ENCODE data around the gene PAPSS2. TPM values are rescaled to one million over a fixed set of nuclear protein-coding genes. Genes with fewer than 3 reads are reported as not detected.
"Not testable (repeated sequence)": the region's sequence is repeated elsewhere in the genome, so short reads cannot be mapped to it uniquely, and the experiment has no call there.

The PAPSS2 gene
- total RNA-seq, 1 donor, result 1.7 TPM

DNA sequence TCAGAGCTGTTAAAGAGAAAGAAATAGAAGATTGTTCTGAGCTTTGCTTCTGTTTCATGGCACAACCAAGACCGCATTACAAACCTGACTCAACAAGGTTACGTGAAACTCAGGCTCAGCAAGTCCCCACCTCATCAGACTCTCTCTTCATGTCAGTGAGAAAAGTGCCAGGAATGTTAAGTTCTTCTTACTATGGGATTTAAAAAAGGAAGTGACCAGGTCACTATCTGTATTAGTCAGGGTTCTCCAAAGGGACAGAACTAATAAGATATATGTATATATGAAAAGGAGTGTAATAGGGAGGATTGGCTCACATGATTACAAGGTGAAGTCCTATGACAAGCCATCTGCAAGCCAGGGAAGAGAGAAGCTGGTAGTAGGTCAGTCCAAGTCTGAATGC, 25.4 kb upstream of the PAPSS2 start:
- H3K4me3 ChIP-seq (ENCODE audit: low read length), result no peak overlapping the region
- H3K9me3 ChIP-seq (ENCODE audit: low read depth, low read length), result no peaks in the 10 kb centered on the region
- no peaks in the 10 kb centered on the region for H3K27me3 ChIP-seq (ENCODE audit: insufficient read depth, low read length)
- H3K4me1 ChIP-seq (ENCODE audit: insufficient read depth, low read length), result peaks cover 9% of the 10 kb centered on the region

DNA sequence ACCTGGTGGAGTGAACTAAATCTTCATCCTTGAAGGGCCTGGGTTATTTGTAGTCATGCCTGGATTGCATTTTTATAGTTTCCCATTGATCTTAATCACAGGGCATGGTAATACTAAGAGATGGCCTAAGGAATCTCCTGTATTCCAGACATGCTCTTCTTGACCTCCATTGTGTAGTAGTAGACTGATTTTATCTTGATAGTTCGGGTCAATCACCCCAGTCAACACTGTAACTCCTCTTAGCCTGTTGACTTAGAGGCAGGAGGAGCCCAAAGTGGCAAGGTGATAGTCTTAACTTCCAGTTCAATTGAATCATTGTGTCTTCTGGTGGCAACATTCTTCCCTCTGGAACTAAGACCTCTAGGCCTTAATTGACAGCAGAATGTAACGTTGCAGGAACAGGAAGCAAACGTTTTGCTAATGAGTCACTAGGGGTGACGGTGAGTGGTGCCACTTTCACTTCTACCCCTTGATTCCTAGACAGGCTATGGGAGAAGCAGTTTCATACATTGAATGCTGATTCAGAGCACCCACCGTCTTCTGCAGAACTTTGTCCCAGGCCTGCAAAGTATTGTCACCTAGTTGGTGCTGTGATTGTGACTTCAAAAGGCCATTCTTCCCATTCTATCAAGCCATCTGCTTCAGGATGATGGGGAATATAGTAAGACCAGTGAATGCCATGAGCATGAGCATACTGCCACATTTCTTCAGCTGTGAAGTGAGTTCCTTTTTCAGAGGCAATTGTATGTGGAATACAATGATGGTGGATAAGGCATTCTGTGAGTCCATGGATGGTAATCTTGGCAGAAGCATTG, 24.0 kb upstream of the PAPSS2 start:
- Histone ChIP-seq H3K9me3 (ENCODE audit: low read depth, low read length) (no peaks in the 10 kb centered on the region), H3K4me1 (ENCODE audit: insufficient read depth, low read length) (peaks cover 9% of the 10 kb centered on the region), H3K27me3 (ENCODE audit: insufficient read depth, low read length) (no peaks in the 10 kb centered on the region), H3K4me3 (ENCODE audit: low read length) (no peak overlapping the region)

DNA sequence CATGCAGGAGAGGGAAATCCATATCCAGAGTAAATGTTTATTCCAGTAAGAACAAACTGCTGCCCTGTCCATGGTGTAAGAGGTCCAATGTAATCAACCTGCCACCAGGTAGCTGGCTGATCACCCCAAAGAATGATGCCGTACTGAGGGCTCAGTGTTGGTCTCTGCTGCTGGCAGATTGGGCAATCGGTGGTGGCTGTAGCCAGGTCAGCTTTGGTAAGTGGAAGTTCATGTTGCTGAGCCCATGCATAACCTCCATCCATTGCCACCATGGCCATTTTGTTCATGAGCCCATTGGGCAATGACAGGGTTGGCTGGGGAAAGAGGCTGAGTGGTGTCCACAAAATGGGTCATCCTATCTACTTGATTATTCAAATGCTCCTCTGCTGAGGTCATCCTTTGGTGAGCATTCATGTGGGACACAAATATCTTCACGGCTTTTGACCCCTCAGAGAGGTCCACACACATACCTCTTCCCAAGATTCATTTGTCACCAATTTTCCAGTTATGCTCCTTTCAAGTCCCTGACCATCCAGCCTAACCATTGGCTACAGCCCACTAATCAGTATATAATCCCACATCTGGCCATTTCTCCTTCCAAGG, 23.3 kb upstream of the PAPSS2 start:
- Histone ChIP-seq H3K4me1 (ENCODE audit: insufficient read depth, low read length) (peaks cover 9% of the 10 kb centered on the region), H3K4me3 (ENCODE audit: low read length) (no peak overlapping the region), H3K27me3 (ENCODE audit: insufficient read depth, low read length) (no peaks in the 10 kb centered on the region), H3K9me3 (ENCODE audit: low read depth, low read length) (no peaks in the 10 kb centered on the region)

DNA sequence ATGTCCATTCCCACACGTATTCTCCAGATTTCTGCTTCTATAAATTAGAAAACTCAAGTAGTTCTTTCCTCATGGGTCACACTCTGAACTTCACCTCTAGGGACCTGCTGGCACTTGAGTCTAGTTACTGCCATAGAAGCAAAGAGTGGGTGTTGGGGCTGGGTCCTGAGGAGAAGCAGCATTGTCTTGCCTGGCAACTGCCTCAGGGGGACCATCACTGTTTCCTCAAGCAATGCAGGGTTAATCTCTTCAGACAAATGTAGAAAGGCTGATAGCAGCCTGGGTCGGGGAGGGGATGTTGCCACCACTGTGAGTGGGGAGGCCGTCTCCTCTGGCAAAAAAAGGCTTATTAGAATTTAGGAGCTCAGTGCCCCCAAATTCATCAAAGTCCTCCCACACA, 20.2 kb upstream of the PAPSS2 start:
- Histone ChIP-seq H3K27me3 (ENCODE audit: insufficient read depth, low read length) (no peaks in the 10 kb centered on the region), H3K9me3 (ENCODE audit: low read depth, low read length) (no peaks in the 10 kb centered on the region), H3K4me1 (ENCODE audit: insufficient read depth, low read length) (peaks cover 9% of the 10 kb centered on the region), H3K4me3 (ENCODE audit: low read length) (no peak overlapping the region)

DNA sequence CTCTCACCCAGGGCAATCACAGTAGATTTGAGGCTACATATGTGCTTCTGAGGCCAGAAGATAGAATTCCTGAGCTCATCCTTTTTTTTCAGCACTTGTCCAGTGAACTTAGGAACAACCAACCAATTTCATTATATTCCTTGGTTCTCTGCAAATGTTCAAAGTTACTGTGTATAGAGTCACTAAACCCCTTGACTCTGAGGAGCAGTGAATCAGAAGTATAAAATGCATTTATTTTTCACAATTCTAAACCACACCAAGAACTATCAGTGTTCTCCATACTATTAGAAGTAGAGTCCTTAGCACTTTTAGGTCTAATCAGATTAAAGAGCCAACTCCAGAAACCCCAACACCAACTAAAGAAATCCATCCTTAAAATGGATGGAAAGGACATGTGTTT, 19.6 kb upstream of the PAPSS2 start:
- Histone ChIP-seq H3K27me3 (ENCODE audit: insufficient read depth, low read length) (no peaks in the 10 kb centered on the region), H3K4me3 (ENCODE audit: low read length) (no peak overlapping the region), H3K4me1 (ENCODE audit: insufficient read depth, low read length) (peaks cover 9% of the 10 kb centered on the region), H3K9me3 (ENCODE audit: low read depth, low read length) (no peaks in the 10 kb centered on the region)

DNA sequence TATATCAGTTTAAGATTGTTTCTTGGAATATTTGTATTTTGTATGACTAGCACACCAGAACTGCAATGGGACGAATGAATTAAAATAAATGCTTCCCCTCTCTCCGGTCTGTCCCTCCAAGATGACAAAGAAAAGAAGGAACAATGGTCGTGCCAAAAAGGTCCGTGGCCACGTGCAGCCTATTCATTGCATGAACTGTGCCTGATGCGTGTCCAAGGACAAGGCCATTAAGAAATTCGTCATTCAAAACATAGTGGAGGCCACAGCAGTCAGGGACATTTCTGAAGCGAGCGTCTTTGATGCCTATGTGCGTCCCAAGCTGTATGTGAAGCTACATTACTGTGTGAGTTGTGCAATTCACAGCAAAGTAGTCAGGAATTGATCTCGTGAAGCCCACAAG, 17.2 kb upstream of the PAPSS2 start:
- no peak overlapping the region for H3K4me3 ChIP-seq (ENCODE audit: low read length)
- H3K4me1 ChIP-seq (ENCODE audit: insufficient read depth, low read length), result no peaks in the 10 kb centered on the region
- no peaks in the 10 kb centered on the region for H3K9me3 ChIP-seq (ENCODE audit: low read depth, low read length)
- H3K27me3 ChIP-seq (ENCODE audit: insufficient read depth, low read length), result no peaks in the 10 kb centered on the region

DNA sequence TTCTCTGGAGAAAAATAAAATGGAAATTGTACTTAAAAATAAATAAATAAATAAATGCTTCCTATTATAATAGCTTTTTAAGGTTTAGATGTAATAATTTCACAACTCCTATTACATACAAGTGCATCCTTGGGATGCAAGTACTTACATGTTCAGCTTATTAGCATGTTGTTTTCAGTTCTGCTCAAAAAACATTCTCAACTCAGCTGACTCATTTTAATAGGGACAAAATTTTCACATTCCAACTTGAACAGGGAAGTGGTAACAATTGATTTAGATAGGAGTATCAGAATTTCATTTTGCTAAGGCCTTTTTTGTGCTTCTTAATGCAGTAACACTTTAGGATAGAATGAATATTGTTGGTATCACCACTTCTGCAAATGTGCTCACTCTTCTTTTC, 16.7 kb upstream of the PAPSS2 start:
- H3K27me3 ChIP-seq (ENCODE audit: insufficient read depth, low read length), result no peaks in the 10 kb centered on the region
- no peak overlapping the region for H3K4me3 ChIP-seq (ENCODE audit: low read length)

DNA sequence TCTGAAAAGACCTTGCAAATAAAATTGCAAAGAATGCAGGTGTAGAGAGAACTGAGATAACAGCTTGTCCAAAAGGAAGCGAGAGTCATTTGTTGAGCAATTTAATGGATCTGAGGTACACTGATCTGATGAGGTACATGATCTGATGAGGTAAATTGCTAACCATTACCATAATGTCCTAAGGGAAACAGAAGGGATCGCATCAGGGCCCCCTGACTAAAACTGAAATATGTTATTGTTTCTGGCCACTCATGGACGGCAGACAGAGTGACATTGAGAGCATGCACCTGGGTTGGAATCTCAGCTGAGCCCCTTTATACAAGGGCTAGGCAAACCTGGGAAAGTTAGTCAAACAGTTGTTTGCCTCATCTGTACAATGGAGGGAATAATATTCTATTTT, 15.8 kb upstream of the PAPSS2 start:
- Histone ChIP-seq H3K27me3 (ENCODE audit: insufficient read depth, low read length) (no peaks in the 10 kb centered on the region), H3K4me3 (ENCODE audit: low read length) (no peak overlapping the region), H3K9me3 (ENCODE audit: low read depth, low read length) (no peaks in the 10 kb centered on the region), H3K4me1 (ENCODE audit: insufficient read depth, low read length) (no peaks in the 10 kb centered on the region)

More for the DNA sequence above, 16.7 kb upstream of the PAPSS2 start:
- Histone ChIP-seq H3K9me3 (ENCODE audit: low read depth, low read length) (no peaks in the 10 kb centered on the region), H3K4me1 (ENCODE audit: insufficient read depth, low read length) (no peaks in the 10 kb centered on the region)

DNA sequence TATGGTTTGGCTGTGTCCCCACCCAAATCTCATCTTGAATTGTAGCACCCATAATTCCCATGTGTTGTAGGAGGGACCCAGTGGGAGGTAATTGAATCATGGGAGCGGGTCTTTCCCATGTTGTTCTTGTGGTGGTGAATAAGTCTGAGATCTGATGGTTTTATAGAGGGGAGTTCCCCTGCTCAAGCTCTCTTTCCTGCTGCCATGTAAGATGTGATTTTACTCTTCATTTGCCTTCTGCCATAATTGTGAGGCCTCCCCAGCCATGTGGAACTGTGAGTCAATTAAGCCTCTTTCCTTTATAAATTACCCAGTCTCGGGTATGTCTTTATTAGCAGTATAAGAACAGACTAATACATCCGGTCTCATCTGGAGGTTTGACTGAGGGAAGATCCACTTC, 15.2 kb upstream of the PAPSS2 start:
- not testable (repeated sequence) for H3K9me3 ChIP-seq (ENCODE audit: low read depth, low read length); H3K4me1 ChIP-seq (ENCODE audit: insufficient read depth, low read length); H3K27me3 ChIP-seq (ENCODE audit: insufficient read depth, low read length); H3K4me3 ChIP-seq (ENCODE audit: low read length)

DNA sequence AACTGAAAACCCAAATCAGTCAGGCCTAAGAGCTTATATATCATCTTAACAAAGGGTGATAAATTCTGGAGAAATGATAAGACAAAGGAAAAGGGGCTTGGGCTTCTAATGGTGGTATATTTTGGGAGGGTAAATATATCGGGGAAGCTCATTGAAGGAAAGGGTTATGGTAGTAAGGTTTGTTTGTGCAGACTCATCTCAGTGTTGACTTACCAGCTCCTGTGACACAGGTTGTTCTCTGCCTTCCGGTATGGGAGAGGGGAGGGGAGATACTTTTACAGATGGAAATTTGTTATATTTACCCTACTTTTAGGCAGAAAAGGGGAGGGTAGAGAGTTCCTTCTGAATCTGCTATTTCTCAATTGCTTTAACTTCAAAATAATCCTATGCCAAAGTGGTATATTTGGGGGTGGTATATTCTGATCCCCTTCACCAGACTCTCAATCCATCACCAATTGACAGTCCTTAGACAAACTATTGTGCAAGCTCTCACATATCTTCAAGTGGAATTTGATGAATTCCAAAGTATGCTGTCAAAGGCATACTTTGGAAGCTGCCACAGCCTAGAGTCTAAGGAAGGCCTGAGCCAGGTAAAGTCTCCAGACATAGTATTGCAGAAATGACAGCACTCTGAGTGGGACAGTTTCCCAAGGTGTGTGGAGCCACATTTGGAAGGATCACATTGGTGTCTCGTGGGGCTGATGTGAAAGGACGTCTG, 13.3 kb upstream of the PAPSS2 start:
- H3K4me3 ChIP-seq (ENCODE audit: low read length), result no peak overlapping the region

DNA sequence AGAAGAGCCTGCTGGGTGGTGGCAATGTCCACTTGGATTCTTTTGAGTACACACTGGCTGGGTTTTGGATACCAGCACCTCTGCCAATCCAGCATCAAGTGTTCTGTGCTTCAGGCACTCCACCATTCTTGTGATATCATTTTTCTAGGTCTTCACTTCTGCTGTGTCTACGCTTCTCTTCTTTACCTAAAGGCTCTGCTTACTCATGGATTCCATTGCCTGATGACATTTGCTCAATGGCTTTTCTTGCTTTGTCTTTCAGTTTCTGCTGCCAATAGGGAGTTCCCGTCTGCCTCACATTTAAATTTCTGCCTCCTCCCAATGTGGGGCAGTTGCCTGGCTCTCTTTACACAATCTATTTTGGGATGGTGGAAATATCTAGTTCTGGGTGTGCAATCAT, 12.7 kb upstream of the PAPSS2 start:
- Histone ChIP-seq H3K4me3 (ENCODE audit: low read length) (no peak overlapping the region), H3K4me1 (ENCODE audit: insufficient read depth, low read length) (no peaks in the 10 kb centered on the region), H3K9me3 (ENCODE audit: low read depth, low read length) (no peaks in the 10 kb centered on the region), H3K27me3 (ENCODE audit: insufficient read depth, low read length) (no peaks in the 10 kb centered on the region)

More for the DNA sequence above, 13.3 kb upstream of the PAPSS2 start:
- H3K4me1 ChIP-seq (ENCODE audit: insufficient read depth, low read length), result no peaks in the 10 kb centered on the region
- no peaks in the 10 kb centered on the region for H3K9me3 ChIP-seq (ENCODE audit: low read depth, low read length)
- no peaks in the 10 kb centered on the region for H3K27me3 ChIP-seq (ENCODE audit: insufficient read depth, low read length)

DNA sequence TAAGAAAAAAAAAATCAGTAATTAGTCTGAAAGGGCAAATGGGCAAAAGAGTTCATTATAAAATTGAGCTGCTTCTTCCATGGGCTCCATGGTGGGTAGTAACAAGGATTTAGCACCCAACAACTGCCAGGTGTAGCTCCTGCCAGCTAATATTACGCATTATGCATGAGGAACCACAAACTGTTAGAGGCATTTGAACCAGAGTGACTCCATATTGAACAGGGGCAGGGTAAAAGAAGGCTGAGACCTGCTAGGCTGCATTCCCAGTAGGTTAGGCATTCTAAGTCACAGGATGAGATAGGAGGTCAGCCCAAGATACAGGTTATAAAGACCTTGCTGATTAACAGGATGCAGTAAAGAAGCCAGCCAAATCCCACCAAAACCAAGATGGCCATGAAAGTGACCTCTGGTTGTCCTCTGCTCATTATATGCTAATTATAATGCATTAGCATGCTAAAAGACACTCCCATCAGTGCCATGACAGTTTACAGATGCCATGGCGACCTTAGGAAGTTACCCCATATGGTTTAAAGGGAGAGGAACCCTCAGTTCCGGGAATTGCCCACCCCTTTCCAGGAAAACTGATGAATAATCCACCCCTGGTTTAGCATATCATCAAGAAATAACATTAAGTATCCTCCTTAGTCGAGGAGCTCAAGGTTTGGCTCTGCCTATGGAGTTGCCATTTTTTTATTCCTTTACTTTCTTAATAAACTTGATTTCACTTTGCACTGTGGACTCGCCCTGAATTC, 8.7 kb upstream of the PAPSS2 start:
- H3K27me3 ChIP-seq (ENCODE audit: insufficient read depth, low read length), result no peaks in the 10 kb centered on the region
- H3K9me3 ChIP-seq (ENCODE audit: low read depth, low read length), result no peaks in the 10 kb centered on the region
- no peaks in the 10 kb centered on the region for H3K4me1 ChIP-seq (ENCODE audit: insufficient read depth, low read length)
- H3K4me3 ChIP-seq (ENCODE audit: low read length), result no peak overlapping the region

DNA sequence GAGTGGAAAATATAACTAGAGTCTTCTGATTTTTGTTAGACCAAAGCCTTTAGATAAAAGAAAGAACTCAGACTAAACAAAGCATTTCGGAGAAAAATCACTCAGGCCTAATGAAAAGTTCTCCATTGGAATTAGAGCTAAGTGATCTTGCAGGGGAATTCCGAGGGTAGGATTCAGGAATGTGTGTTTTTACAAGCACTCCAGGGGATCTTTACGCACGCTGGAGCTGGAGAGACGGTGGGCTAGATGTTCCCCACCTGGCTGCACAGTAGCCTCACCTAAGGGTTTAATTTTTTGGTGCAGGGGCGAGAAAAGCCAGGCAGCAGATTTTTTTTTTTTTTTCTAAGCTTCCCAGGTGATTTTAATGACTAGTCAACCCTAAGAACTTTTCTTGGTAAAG, 7.9 kb upstream of the PAPSS2 start:
- no peaks in the 10 kb centered on the region for H3K4me1 ChIP-seq (ENCODE audit: insufficient read depth, low read length)
- no peaks in the 10 kb centered on the region for H3K9me3 ChIP-seq (ENCODE audit: low read depth, low read length)
- no peak overlapping the region for H3K4me3 ChIP-seq (ENCODE audit: low read length)
- no peaks in the 10 kb centered on the region for H3K27me3 ChIP-seq (ENCODE audit: insufficient read depth, low read length)

DNA sequence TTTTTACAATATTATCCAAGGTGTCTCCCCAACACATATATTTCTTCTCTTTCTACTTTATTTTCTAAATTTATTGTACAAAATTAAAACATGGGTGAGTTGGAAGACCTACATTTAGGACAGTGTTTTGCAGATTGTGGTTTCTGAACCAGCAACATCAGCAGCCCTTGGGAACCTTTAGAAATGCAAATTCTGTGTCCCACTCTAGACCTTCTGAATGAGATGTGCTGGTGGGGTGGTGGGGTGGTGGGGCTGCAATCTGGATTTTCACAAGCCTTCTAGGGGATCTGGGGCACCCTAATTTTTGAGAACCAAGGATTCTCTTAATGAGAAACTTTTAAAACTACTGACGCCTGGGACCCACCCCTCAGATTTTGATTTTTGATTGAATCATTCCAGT, 7.4 kb upstream of the PAPSS2 start:
- H3K4me3 ChIP-seq (ENCODE audit: low read length), result no peak overlapping the region
- peaks cover 2% of the 10 kb centered on the region for H3K4me1 ChIP-seq (ENCODE audit: insufficient read depth, low read length)
- no peaks in the 10 kb centered on the region for H3K9me3 ChIP-seq (ENCODE audit: low read depth, low read length)
- no peaks in the 10 kb centered on the region for H3K27me3 ChIP-seq (ENCODE audit: insufficient read depth, low read length)

DNA sequence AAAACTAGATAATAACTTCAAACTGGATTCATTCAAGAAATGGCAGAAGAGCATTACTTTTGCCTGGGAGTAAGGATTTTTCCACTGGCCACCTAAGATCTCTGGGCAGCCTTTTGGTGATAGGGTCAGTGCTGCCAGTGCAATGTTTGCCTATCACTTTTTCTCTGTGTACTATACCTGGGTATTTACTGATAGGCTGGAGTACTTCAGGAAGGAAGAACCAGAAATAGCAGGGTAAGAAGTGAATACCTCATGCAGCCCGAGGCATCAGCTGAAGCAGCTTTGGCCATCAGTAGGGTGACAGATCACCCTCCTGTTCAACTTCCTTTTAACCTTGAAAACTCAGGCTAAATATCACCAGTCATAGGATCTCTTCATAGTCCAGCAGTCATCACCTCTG, 5.5 kb upstream of the PAPSS2 start:
- H3K9me3 ChIP-seq (ENCODE audit: low read depth, low read length), result no peaks in the 10 kb centered on the region
- H3K4me1 ChIP-seq (ENCODE audit: insufficient read depth, low read length), result peaks cover 9% of the 10 kb centered on the region
- no peak overlapping the region for H3K4me3 ChIP-seq (ENCODE audit: low read length)
- no peaks in the 10 kb centered on the region for H3K27me3 ChIP-seq (ENCODE audit: insufficient read depth, low read length)
